Activated T-cell treated with anti-CD3 and anti-CD28 coated beads, Interleukin-2, amount 50 U/mL, for 4 hours (primary cell): Measurements from ENCODE around the gene HOXD11. TPM values are rescaled to one million over a fixed set of nuclear protein-coding genes. Genes with fewer than 3 reads are reported as not detected.

ENCODE experiments used
- ATAC-seq, 2 donors: fragments of 200-7000 bp; cut with Tn5 transposase; one replicate each; pipeline ENCODE4 v1.10.0; 2021
- DNase-seq: peaks from one replicate; pipeline ENCODE4 v3.0.0-alpha.2; 2020
- H3K27me3 Mint-ChIP-seq: one replicate; pipeline ENCODE4 v1.8.0; 2021; ENCODE audit warnings: low read depth, mixed read lengths
- H3K36me3 Mint-ChIP-seq: one replicate; pipeline ENCODE4 v1.8.0; 2022; ENCODE audit warnings: mixed read lengths; ENCODE audit not compliant: insufficient read depth
- H3K4me1 Mint-ChIP-seq: one replicate; pipeline ENCODE4 v1.8.0; 2021; ENCODE audit warnings: low read depth, mixed read lengths
- H3K4me3 Mint-ChIP-seq: one replicate; pipeline ENCODE4 v1.8.0; 2021; ENCODE audit warnings: mild to moderate bottlenecking, moderate library complexity, mixed read lengths
- H3K9me3 Mint-ChIP-seq: one replicate; pipeline ENCODE4 v1.8.0; 2021; ENCODE audit warnings: mixed read lengths
- total RNA-seq, 3 donors: library from RNA; stranded (reverse); gene quantifications; one replicate each; pipeline ENCODE4 v1.2.1, GENCODE V29; 2021

HOXD11 gene
- total RNA-seq, 3 donors from 2014 or later = not detected

- H3K9me3 Mint-ChIP-seq = peaks cover 4% of the 10 kb centered on the region
- H3K4me3 Mint-ChIP-seq = no peak overlapping the region
- peaks cover 1% of the 10 kb centered on the region for H3K36me3 Mint-ChIP-seq
These were observed 16.5 kb downstream of the HOXD11 start for GRCh38 chr2:176123411-176124109.

GRCh38 chr2:176124110-176124946 is 17.2 kb downstream of the HOXD11 start:
- H3K9me3 Mint-ChIP-seq = no peaks in the 10 kb centered on the region
- no peaks in the 10 kb centered on the region for H3K36me3 Mint-ChIP-seq
- no peak overlapping the region for H3K4me3 Mint-ChIP-seq
- peaks cover 22% of the 10 kb centered on the region for H3K4me1 Mint-ChIP-seq
- DNase-seq (no peak), ATAC-seq (no peak)
- H3K27me3 Mint-ChIP-seq = peaks cover 89% of the 10 kb centered on the region

More at GRCh38 chr2:176123411-176124109, 16.5 kb downstream of the HOXD11 start:
- ATAC-seq (no peak), DNase-seq (no peak)
- H3K4me1 Mint-ChIP-seq = peaks cover 19% of the 10 kb centered on the region
- peaks cover 88% of the 10 kb centered on the region for H3K27me3 Mint-ChIP-seq

DNA sequence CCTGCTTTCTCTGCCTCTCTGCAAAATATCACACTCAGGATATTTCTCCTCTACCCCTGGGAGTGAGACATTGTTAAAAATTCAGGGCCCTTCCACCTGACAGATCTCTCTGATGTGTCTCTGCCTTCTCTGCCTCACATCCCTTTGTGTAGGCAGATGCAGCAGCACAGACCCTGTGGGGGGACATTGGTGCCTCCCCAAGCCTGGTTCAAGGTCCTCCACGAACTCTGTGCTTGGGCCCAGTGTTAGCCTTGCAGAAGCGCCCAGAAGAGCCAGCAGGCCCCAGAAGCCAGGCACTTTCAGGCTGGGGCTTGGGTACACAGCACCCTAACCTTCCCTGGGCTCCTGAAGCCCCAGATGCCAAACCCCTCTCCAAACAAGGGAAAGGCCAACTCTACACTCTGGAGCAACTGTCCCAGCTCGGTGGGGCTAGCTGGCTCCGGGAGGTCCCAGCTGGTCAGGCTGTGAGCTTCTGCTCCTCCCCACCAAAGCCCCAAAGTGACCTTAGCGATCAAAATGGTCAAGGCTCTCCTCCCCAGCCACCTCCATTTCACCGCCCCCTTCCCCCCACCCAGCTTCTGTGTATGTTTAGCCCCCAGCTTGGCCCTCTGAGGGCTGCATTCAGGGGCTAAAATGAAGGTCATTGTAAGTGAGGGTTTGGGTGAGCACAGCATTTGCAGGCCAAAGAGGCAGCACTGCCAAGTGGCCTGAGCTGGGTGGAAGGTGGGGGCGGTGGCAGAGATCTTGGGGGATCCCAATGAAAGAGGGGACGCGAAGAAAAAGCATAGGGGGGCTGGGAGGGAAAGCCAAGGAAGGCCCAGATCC is 18.1 kb downstream of the HOXD11 start:
- DNase-seq (no peak), ATAC-seq (no peak)
- Mint-ChIP-seq H3K36me3 (no peaks in the 10 kb centered on the region), H3K27me3 (peaks cover 81% of the 10 kb centered on the region), H3K4me3 (no peak overlapping the region), H3K9me3 (no peaks in the 10 kb centered on the region), H3K4me1 (peaks cover 22% of the 10 kb centered on the region)

GRCh38 chr2:176125772-176126054 is 18.6 kb downstream of the HOXD11 start:
- no peaks in the 10 kb centered on the region for H3K36me3 Mint-ChIP-seq
- DNase-seq (no peak), ATAC-seq (no peak)
- H3K4me3 Mint-ChIP-seq = no peak overlapping the region
- H3K4me1 Mint-ChIP-seq = peaks cover 24% of the 10 kb centered on the region
- no peaks in the 10 kb centered on the region for H3K9me3 Mint-ChIP-seq
- peaks cover 77% of the 10 kb centered on the region for H3K27me3 Mint-ChIP-seq

DNA sequence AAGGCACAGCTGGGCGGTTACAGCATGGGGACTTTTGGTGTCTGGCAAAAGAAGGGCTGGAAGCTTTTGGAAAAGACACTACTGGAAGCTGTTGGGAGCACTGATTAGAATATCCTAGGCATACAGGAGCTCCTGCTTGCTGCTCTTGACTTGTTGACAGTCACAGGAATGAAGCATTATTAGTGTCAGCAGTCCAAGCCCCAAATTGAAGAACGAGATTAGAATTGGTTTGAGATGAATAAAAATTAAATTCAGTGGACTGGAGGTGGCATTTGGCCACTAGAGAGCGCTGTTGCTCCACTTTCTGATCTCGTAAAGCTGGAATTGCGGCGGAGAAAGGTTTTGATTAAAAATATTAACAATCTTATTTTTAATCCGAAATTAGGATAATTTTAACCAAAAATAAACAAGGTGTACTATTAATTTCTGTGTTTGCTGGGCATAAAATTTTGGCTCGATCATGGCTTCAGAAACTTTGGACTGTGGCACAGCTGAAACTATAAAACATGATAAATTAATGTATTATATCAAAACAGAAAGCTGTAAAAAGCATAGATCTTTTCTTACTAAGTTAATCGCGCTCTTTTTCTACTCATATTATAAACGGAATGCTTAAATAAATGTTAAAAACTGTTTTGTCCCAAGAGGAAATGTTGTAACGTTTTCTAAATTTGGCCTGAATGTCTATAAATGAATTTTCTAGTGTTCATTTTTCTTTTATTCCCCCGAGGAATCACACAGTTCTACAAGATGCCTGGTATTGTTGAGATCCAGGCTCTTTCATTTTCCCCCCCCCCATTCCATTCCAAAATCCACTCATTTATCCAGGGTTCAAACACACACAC is 20.1 kb downstream of the HOXD11 start:
- ATAC-seq = no peak
- DNase-seq = peak; percentile 71
- Mint-ChIP-seq H3K36me3 (no peaks in the 10 kb centered on the region), H3K9me3 (peaks cover 4% of the 10 kb centered on the region), H3K27me3 (peaks cover 79% of the 10 kb centered on the region), H3K4me3 (no peak overlapping the region), H3K4me1 (peaks cover 29% of the 10 kb centered on the region)

- ATAC-seq (no peak), DNase-seq (no peak)
- H3K36me3 Mint-ChIP-seq = no peaks in the 10 kb centered on the region
- peaks cover 4% of the 10 kb centered on the region for H3K9me3 Mint-ChIP-seq
- H3K27me3 Mint-ChIP-seq = peaks cover 82% of the 10 kb centered on the region
- peak overlapping the region; percentile 11 for H3K4me3 Mint-ChIP-seq
- H3K4me1 Mint-ChIP-seq = peaks cover 31% of the 10 kb centered on the region
These were observed 20.6 kb downstream of the HOXD11 start for GRCh38 chr2:176127774-176128072.

- peaks cover 31% of the 10 kb centered on the region for H3K4me1 Mint-ChIP-seq
- DNase-seq = no peak
- peaks cover 85% of the 10 kb centered on the region for H3K27me3 Mint-ChIP-seq
- H3K9me3 Mint-ChIP-seq = peaks cover 4% of the 10 kb centered on the region
- peak overlapping the region; percentile 59 for H3K4me3 Mint-ChIP-seq
- no peak for ATAC-seq
- H3K36me3 Mint-ChIP-seq = no peaks in the 10 kb centered on the region
These were observed 21.3 kb downstream of the HOXD11 start for GRCh38 chr2:176128172-176128981.

GRCh38 chr2:176128982-176129796 is 22.1 kb downstream of the HOXD11 start, which contains the start of gene HOXD8:
HOXD8 (plus strand) TSS chr2:176129705; CDS start chr2:176130367, 662 bp downstream.
- peaks cover 4% of the 10 kb centered on the region for H3K9me3 Mint-ChIP-seq
- peaks cover 26% of the 10 kb centered on the region for H3K4me1 Mint-ChIP-seq
- ATAC-seq = peak in 1 of 2 donors; percentile 16
- H3K4me3 Mint-ChIP-seq = peak within 1 kb of the TSS; percentile 59
- no peak for DNase-seq
- peaks cover 85% of the 10 kb centered on the region for H3K27me3 Mint-ChIP-seq
- H3K36me3 Mint-ChIP-seq = no peaks in the 10 kb centered on the region

DNA sequence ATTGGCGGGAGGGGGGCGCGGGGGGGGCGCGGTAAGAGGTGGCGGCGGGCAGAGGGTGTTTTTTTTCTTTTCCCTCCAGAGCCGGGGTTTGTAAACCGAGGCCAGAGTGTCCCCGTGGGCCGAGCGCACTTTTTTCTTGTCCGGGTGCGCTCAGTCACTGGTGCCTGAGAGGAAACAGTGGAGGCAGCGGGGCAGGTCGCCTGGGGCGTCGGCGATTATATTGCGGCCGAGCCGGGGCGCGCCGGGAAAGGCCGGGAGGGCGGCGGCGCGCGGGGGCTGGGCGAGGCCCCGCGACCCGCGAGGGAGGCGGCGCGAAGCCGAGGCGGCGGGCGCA is 22.7 kb downstream of the HOXD11 start:
- Mint-ChIP-seq H3K4me1 (peaks cover 26% of the 10 kb centered on the region), H3K4me3 (no peak overlapping the region), H3K9me3 (peaks cover 4% of the 10 kb centered on the region), H3K27me3 (peaks cover 85% of the 10 kb centered on the region), H3K36me3 (no peaks in the 10 kb centered on the region)
- ATAC-seq (peak; percentile 4 to 12), DNase-seq (no peak)

DNA sequence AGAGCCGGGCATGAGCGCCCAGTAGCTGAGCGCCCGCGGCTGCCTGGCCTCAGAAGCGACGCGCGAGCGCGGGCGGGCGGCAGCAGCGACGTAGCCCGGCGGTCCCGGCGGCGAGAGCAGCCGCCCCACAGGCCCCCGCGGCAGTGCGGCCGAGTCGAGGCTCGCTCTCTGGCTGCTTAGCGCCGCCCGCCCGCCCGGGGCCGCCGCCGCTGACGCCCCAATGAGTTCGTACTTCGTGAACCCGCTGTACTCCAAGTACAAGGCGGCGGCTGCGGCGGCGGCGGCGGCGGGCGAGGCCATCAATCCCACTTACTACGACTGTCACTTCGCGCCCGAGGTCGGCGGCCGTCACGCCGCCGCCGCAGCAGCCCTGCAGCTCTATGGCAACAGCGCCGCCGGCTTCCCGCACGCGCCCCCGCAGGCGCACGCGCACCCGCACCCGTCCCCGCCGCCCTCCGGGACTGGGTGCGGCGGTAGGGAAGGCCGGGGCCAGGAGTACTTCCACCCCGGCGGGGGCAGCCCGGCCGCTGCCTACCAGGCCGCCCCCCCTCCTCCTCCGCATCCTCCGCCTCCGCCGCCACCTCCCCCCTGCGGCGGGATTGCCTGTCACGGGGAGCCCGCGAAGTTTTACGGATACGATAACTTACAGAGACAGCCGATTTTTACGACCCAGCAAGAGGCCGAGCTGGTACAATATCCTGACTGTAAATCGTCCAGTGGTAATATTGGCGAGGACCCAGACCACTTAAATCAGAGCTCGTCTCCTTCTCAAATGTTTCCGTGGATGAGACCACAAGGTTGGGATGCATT is 23.3 kb downstream of the HOXD11 start:
- Mint-ChIP-seq H3K27me3 (peaks cover 85% of the 10 kb centered on the region), H3K36me3 (peaks cover under 1% of the 10 kb centered on the region), H3K4me1 (peaks cover 27% of the 10 kb centered on the region), H3K9me3 (peaks cover 4% of the 10 kb centered on the region), H3K4me3 (peak overlapping the region; percentile 48)
- DNase-seq = no peak
- peak; percentile 42 to 49 for ATAC-seq

- H3K4me3 Mint-ChIP-seq = peak overlapping the region; percentile 48
- H3K36me3 Mint-ChIP-seq = peaks cover 2% of the 10 kb centered on the region
- peaks cover 85% of the 10 kb centered on the region for H3K27me3 Mint-ChIP-seq
- no peak for DNase-seq
- H3K4me1 Mint-ChIP-seq = peaks cover 32% of the 10 kb centered on the region
- no peak for ATAC-seq
- H3K9me3 Mint-ChIP-seq = peaks cover 4% of the 10 kb centered on the region
These were observed 24.1 kb downstream of the HOXD11 start for GRCh38 chr2:176130957-176131847.
